H1 (cell line): Measurements from ENCODE around the gene CTNNA3. TPM values are rescaled to one million over a fixed set of nuclear protein-coding genes. Genes with fewer than 3 reads are reported as not detected.

Source experiments
- CTCF ChIA-PET: fragments of 300-600 bp; sonication (Branson Sonifier 250); formaldehyde crosslinking; loops from one replicate; lab custom pipeline; 2021; ENCODE audit not compliant: partially characterized antibody; lab: Charles Lee
- POLR2A ChIA-PET: fragments of 300-600 bp; sonication (Branson Sonifier 250); formaldehyde crosslinking; loops from one replicate; lab custom pipeline; 2021; ENCODE audit warnings: inconsistent platforms; ENCODE audit not compliant: partially characterized antibody; lab: Charles Lee
- DNase-seq, 2 experiments: peaks; one replicate each; pipeline versions ENCODE4 v3.0.0 to v3.0.0-alpha.2; 2010 to 2022; ENCODE audit warnings: low spot score in 2 of 2, low read depth in 1 of 2, mixed read lengths in 1 of 2
- FAIRE-seq: peaks from 2 replicates; lab custom pipeline; 2011; peaks lifted over from hg19 to GRCh38; lab: Jason Lieb, UNC
- H2AFZ ChIP-seq: 2 replicates; pipeline ENCODE4 v1.8.1; 2012; ENCODE audit warnings: low read length, inconsistent platforms
- H2AK5ac ChIP-seq: 2 replicates; pipeline ENCODE4 v1.6.1; 2013; ENCODE audit warnings: low read depth, low read length
- H2BK120ac ChIP-seq: replicated peaks from 2 replicates; pipeline ENCODE3; 2013; ENCODE audit warnings: low read depth, low read length, inconsistent platforms
- H2BK12ac ChIP-seq: 2 replicates; pipeline ENCODE4 v1.6.1; 2013; ENCODE audit warnings: low read depth, low read length
- H2BK15ac ChIP-seq: 2 replicates; pipeline ENCODE4 v1.6.1; 2013; ENCODE audit warnings: low read length
- H2BK20ac ChIP-seq: 2 replicates; pipeline ENCODE4 v1.6.1; 2013; ENCODE audit warnings: low read length
- H2BK5ac ChIP-seq: 2 replicates; pipeline ENCODE4 v1.6.1; 2013; ENCODE audit warnings: low read depth, low read length
- H3K14ac ChIP-seq: 2 replicates; pipeline ENCODE4 v1.6.1; 2013; ENCODE audit warnings: inconsistent platforms; ENCODE audit not compliant: insufficient read length
- H3K18ac ChIP-seq: 2 replicates; pipeline ENCODE4 v1.6.1; 2013; ENCODE audit warnings: low read length; ENCODE audit errors: extremely low read depth
- H3K23ac ChIP-seq: 2 replicates; pipeline ENCODE4 v1.6.1; 2013; ENCODE audit warnings: inconsistent platforms; ENCODE audit not compliant: insufficient read length
- H3K23me2 ChIP-seq: 2 replicates; pipeline ENCODE4 v1.6.1; 2013; ENCODE audit warnings: low read depth, low read length
- H3K27ac ChIP-seq: 2 replicates; pipeline ENCODE4 v1.6.1; 2011; ENCODE audit warnings: low read depth, low read length, inconsistent platforms
- H3K27me3 ChIP-seq, 4 experiments: replicated peaks in 1 of 4; 1 replicate in 1 of 4; 2 replicates in 3 of 4; pipeline versions ENCODE4 v1.6.1 to v1.8.1; 2011 to 2013; ENCODE audit warnings: low read length in 3 of 4, mild to moderate bottlenecking in 3 of 4, inconsistent platforms in 2 of 4, mixed read lengths in 2 of 4, moderate library complexity in 1 of 4; ENCODE audit not compliant: control insufficient read depth in 3 of 4, insufficient read depth in 3 of 4; ENCODE audit errors: extremely low read depth in 1 of 4
- H3K36me3 ChIP-seq, 4 experiments: 2 replicates each; pipeline versions ENCODE4 v1.6.1 to v1.8.1; 2011 to 2013; ENCODE audit warnings: mild to moderate bottlenecking in 4 of 4, low read length in 3 of 4, moderate library complexity in 2 of 4, control low read depth in 1 of 4, inconsistent platforms in 1 of 4; ENCODE audit not compliant: insufficient read depth in 4 of 4, control insufficient read depth in 2 of 4
- H3K4ac ChIP-seq: replicated peaks from 2 replicates; pipeline ENCODE3; 2013; ENCODE audit warnings: low read length, low read depth, mixed read lengths, inconsistent platforms; ENCODE audit not compliant: insufficient read length
- H3K4me1 ChIP-seq, 4 experiments: replicated peaks in 1 of 4; 1 replicate in 1 of 4; 2 replicates in 3 of 4; pipeline versions ENCODE4 v1.6.1 to v1.8.1; 2011 to 2013; ENCODE audit warnings: low read length in 3 of 4, inconsistent platforms in 2 of 4, mixed read lengths in 1 of 4; ENCODE audit not compliant: insufficient read depth in 4 of 4, control insufficient read depth in 3 of 4
- H3K4me2 ChIP-seq, 2 experiments: 2 replicates each; pipeline versions ENCODE4 v1.6.1 to v1.8.1; 2011 to 2013; ENCODE audit warnings: low read depth in 2 of 2, low read length in 2 of 2, control low read depth in 1 of 2, inconsistent platforms in 1 of 2, mild to moderate bottlenecking in 1 of 2; ENCODE audit not compliant: insufficient read depth in 1 of 2
- H3K4me3 ChIP-seq, 4 experiments: fragments of 200-600, 300-600 bp in 1 of 4; sonication (generic), shearing (Covaris generic), sonication (Bioruptor Twin) in 1 of 4; 2 replicates each; pipeline versions ENCODE4 v1.5.1 to v1.8.1; 2011 to 2016; ENCODE audit warnings: low read length in 4 of 4, low read depth in 3 of 4, control low read depth in 2 of 4, inconsistent platforms in 2 of 4, mild to moderate bottlenecking in 2 of 4, mixed read lengths in 1 of 4, moderate library complexity in 1 of 4; ENCODE audit not compliant: insufficient read depth in 2 of 4; ENCODE audit errors: extremely low read depth in 1 of 4
- H3K56ac ChIP-seq: replicated peaks from 2 replicates; pipeline ENCODE3; 2013; ENCODE audit warnings: low read depth, mild to moderate bottlenecking, mixed read lengths, low read length, inconsistent platforms; ENCODE audit not compliant: insufficient read length
- H3K79me1 ChIP-seq: 2 replicates; pipeline ENCODE4 v1.6.1; 2013; ENCODE audit warnings: low read depth, low read length, control low read depth
- H3K79me2 ChIP-seq, 2 experiments: 2 replicates each; pipeline versions ENCODE4 v1.6.1 to v1.8.1; 2012 to 2013; ENCODE audit warnings: low read length in 2 of 2, mild to moderate bottlenecking in 2 of 2, inconsistent platforms in 1 of 2; ENCODE audit not compliant: insufficient read depth in 2 of 2, control insufficient read depth in 1 of 2
- H3K9ac ChIP-seq, 4 experiments: replicated peaks in 1 of 4; 1 replicate in 1 of 4; 2 replicates in 3 of 4; pipeline versions ENCODE4 v1.6.1 to v1.8.1; 2011 to 2013; ENCODE audit warnings: low read depth in 3 of 4, low read length in 3 of 4, control low read depth in 2 of 4, mild to moderate bottlenecking in 2 of 4, moderate library complexity in 2 of 4, inconsistent platforms in 1 of 4; ENCODE audit errors: extremely low read depth in 1 of 4
- H3K9me3 ChIP-seq, 2 experiments: 2 replicates each; pipeline versions ENCODE4 v1.6.1 to v1.8.1; 2012 to 2013; ENCODE audit warnings: mild to moderate bottlenecking in 2 of 2, moderate library complexity in 2 of 2, control low read depth in 1 of 2, inconsistent platforms in 1 of 2, low read depth in 1 of 2, low read length in 1 of 2, mixed read lengths in 1 of 2; ENCODE audit not compliant: insufficient read depth in 2 of 2
- H4K20me1 ChIP-seq, 2 experiments: replicated peaks in 1 of 2; 2 replicates each; pipeline versions ENCODE3 to v1.8.1; 2011 to 2013; ENCODE audit warnings: inconsistent platforms in 2 of 2, low read length in 2 of 2, mild to moderate bottlenecking in 1 of 2; ENCODE audit not compliant: insufficient read depth in 2 of 2, control insufficient read depth in 1 of 2
- H4K5ac ChIP-seq: 2 replicates; pipeline ENCODE4 v1.6.1; 2013; ENCODE audit warnings: low read length, low read depth, mixed read lengths, inconsistent platforms; ENCODE audit not compliant: insufficient read length
- H4K8ac ChIP-seq: 2 replicates; pipeline ENCODE4 v1.8.0; 2013; ENCODE audit warnings: mild to moderate bottlenecking, moderate library complexity, low read length, inconsistent platforms; ENCODE audit not compliant: insufficient read depth; ENCODE audit errors: extremely low read depth
- H4K91ac ChIP-seq: replicated peaks from 2 replicates; pipeline ENCODE3; 2013; ENCODE audit warnings: low read length, mixed read lengths, inconsistent platforms; ENCODE audit not compliant: insufficient read length
- BCL11A ChIP-seq, 2 experiments: IDR thresholded peaks; one replicate each; pipeline ENCODE4 v1.6.1; 2011; ENCODE audit warnings: low read depth in 2 of 2, low read length in 2 of 2, mild to moderate bottlenecking in 2 of 2
- CEBPB ChIP-seq: IDR thresholded peaks from 2 replicates; pipeline ENCODE4 v1.6.1; 2012; ENCODE audit warnings: low read depth, low read length
- CTCF ChIP-seq, 3 experiments: IDR thresholded peaks; 1 replicate in 2 of 3; 2 replicates in 1 of 3; pipeline versions ENCODE4 v1.5.1 to v1.6.1; 2011; ENCODE audit warnings: low read length in 3 of 3, mild to moderate bottlenecking in 3 of 3, inconsistent platforms in 2 of 3, low read depth in 1 of 3, moderate library complexity in 1 of 3; ENCODE audit not compliant: insufficient read depth in 1 of 3; ENCODE audit errors: control extremely low read depth in 1 of 3
- EP300 ChIP-seq, 2 experiments: IDR thresholded peaks; 1 replicate in 1 of 2; 2 replicates in 1 of 2; pipeline ENCODE4 v1.6.1; 2011 to 2012; ENCODE audit warnings: low read depth in 2 of 2, low read length in 2 of 2, mild to moderate bottlenecking in 2 of 2, borderline replicate concordance in 1 of 2, inconsistent platforms in 1 of 2, moderate library complexity in 1 of 2
- JUN ChIP-seq: IDR thresholded peaks from 2 replicates; pipeline ENCODE4 v1.6.1; 2011; ENCODE audit warnings: low read depth, mild to moderate bottlenecking, improper control_type of control experiment, low read length
- POLR2AphosphoS5 ChIP-seq: IDR thresholded peaks from 2 replicates; pipeline ENCODE4 v1.6.1; 2011; ENCODE audit warnings: low read depth, low read length
- TEAD4 ChIP-seq: IDR thresholded peaks from 2 replicates; pipeline ENCODE4 v1.6.1; 2012; ENCODE audit warnings: low read depth, low read length, inconsistent platforms, mixed read lengths
- polyA plus RNA-seq, 7 experiments: library from polyadenylated mRNA; depleted of rRNA in 3 of 7; stranded (reverse) in 5 of 7; unstranded in 2 of 7; fragments of >200 nt in 5 of 7; fragments of 200-250 nt in 2 of 7; gene quantifications; 1 replicate in 5 of 7; 2 replicates in 1 of 7; 4 replicates in 1 of 7; pipeline versions ENCODE4 v1.2.1 to v1.2.3, GENCODE V29; 2011 to 2013; ENCODE audit warnings: missing spikeins in 2 of 7, mixed read lengths in 2 of 7
- total RNA-seq: library from RNA; stranded (reverse); fragmentation: NEBNext Ultra II Directional; extraction: Animal tissue kit (Norgen Biotek cat#: 25700); gene quantifications from 2 replicates; pipeline ENCODE4 v1.2.1, GENCODE V29; 2021

The CTNNA3 gene
- total and polyA plus RNA-seq, 2 of the 8 experiments (the other 6 are each of a cell fraction or from before 2014, with no cell fraction given) = 1.3 to 1.5 TPM

GRCh38 chr10:66058594-66058993 lies 1637.4 kb downstream of the CTNNA3 start:
- no peak for FAIRE-seq
- Histone ChIP-seq H4K91ac (no peak overlapping the region), H2AFZ (no peak overlapping the region), H2AK5ac (no peak overlapping the region), H3K56ac (no peak overlapping the region), H2BK120ac (no peak overlapping the region), H4K20me1 (no peaks in the 10 kb centered on the region), H3K27ac (no peak overlapping the region), H3K79me1 (no peaks in the 10 kb centered on the region), H2BK20ac (no peak overlapping the region), H2BK12ac (no peak overlapping the region), H3K4ac (no peak overlapping the region), H3K27me3 (no peaks in the 10 kb centered on the region), H2BK15ac (no peak overlapping the region), H2BK5ac (no peak overlapping the region), H4K5ac (no peak overlapping the region), H3K14ac (no peak overlapping the region), H3K18ac (no peak overlapping the region), H3K9ac (no peak overlapping the region), H3K4me1 (no peaks in the 10 kb centered on the region), H3K4me2 (no peak overlapping the region), H3K79me2 (no peaks in the 10 kb centered on the region), H3K23me2 (no peaks in the 10 kb centered on the region), H4K8ac (no peak overlapping the region), H3K4me3 (no peak overlapping the region), H3K9me3 (no peaks in the 10 kb centered on the region), H3K36me3 (no peaks in the 10 kb centered on the region), H3K23ac (no peak overlapping the region)
- TF ChIP-seq CEBPB (no peak), BCL11A (IDR thresholded peaks at IDR 0.05; ENCODE audit: low read depth in 2 of 2, low read length in 2 of 2) (no peak), POLR2AphosphoS5 (no peak), JUN (no peak), TEAD4 (no peak), CTCF (IDR thresholded peaks at IDR 0.05; ENCODE audit: control extremely low read depth in 1 of 3, insufficient read depth in 1 of 3, low read depth in 1 of 3, low read length in 3 of 3) (no peak), EP300 (IDR thresholded peaks at IDR 0.05; ENCODE audit: borderline replicate concordance in 1 of 2, low read depth in 2 of 2, low read length in 2 of 2) (no peak)
- CTCF ChIA-PET = interaction anchor here (0.9 kb wide), 1 partner anchor 77 kb away, joined by 3 read pairs; no protein-coding TSS in a partner anchor
- POLR2A ChIA-PET = no interaction called here
- no peak for DNase-seq
